Measurements from ENCODE around the gene CCDC89. TPM values are rescaled to one million over a fixed set of nuclear protein-coding genes. Genes with fewer than 3 reads are reported as not detected.

Gene CCDC89
- polyA plus RNA-seq, 4 donors: 0.52 to 0.55 TPM; not detected in 2

DNA sequence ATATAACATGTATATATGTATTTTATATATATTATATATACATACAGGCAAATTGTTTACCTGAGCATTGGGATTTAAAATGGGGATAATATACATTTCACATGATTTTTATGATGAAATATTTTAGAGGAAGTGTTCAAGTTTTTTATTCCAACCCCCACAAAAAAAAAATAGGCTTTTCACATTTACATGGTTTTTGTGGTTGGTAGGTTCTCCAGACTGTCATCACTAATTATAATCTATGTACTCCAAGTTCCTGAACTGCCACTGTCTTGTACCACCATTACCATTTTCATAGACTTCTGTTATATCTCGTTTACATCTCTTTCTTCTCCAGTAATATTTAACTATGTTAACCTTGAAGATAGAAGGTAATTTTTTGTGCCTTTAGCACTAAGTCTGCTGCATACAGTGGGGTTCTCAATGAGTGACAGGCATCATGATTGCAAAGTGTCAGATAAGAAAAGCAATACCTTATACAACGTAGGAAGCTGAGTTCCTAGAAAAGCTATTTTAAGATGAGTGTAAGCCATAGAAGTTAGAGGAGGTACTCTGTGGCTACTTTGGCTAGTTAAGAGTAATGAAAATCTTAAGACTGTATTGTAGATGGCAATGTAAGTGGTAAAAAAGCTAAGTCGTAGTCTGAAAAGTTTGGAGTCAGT, 33.1 kb downstream of the CCDC89 start:
- Histone ChIP-seq H3K9me3 (ENCODE audit: control insufficient read depth in 2 of 2, insufficient read depth in 1 of 2, low read depth in 1 of 2, low read length in 1 of 2) (no peaks in the 10 kb centered on the region), H3K4me3 (ENCODE audit: low read depth in 1 of 3, low read length in 3 of 3) (no peak overlapping the region), H3K27ac (ENCODE audit: low read depth in 1 of 3, low read length in 2 of 3) (no peak overlapping the region), H3K4me1 (ENCODE audit: control insufficient read depth in 3 of 3, insufficient read depth in 2 of 3, low read depth in 1 of 3, low read length in 2 of 3) (peaks cover 0 to 10% (median 2%) of the 10 kb centered on the region in 3 donors), H3K27me3 (ENCODE audit: control insufficient read depth in 3 of 3, insufficient read depth in 3 of 3, low read length in 3 of 3) (no peaks in the 10 kb centered on the region), H3K36me3 (ENCODE audit: control insufficient read depth in 3 of 3, insufficient read depth in 2 of 3, low read depth in 1 of 3, low read length in 3 of 3) (peaks cover 0 to 9% (median 3%) of the 10 kb centered on the region in 3 donors)
- DNase-seq: no peak
- FAIRE-seq: no peak
- 39 to 60% (median 46%) methylated on average over 3 of the region's 3 CpGs for WGBS, 3 donors

DNA sequence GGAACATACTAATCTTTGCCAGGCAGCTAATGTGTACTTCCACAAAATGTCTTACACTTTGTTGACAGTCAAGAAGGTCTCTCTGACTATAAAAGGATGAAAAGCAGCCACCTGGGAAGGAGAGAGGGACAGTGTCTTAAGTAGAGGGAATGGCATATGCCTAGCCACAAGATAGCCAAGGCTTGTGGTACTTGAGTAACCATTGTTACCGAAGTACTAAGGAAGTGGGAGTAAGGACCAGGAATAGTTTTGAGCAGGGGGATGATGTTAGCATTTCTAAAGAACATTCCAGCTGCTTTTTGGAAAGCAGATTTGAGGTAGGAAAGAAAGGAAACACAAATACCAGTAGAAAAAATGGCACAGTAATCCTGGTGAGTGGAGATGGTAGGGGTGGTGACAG, 34.9 kb downstream of the CCDC89 start:
- Histone ChIP-seq H3K4me3 (ENCODE audit: low read depth in 1 of 3, low read length in 3 of 3) (no peak overlapping the region), H3K27me3 (ENCODE audit: control insufficient read depth in 3 of 3, insufficient read depth in 3 of 3, low read length in 3 of 3) (no peaks in the 10 kb centered on the region), H3K9me3 (ENCODE audit: control insufficient read depth in 2 of 2, insufficient read depth in 1 of 2, low read depth in 1 of 2, low read length in 1 of 2) (no peaks in the 10 kb centered on the region), H3K4me1 (ENCODE audit: control insufficient read depth in 3 of 3, insufficient read depth in 2 of 3, low read depth in 1 of 3, low read length in 2 of 3) (peaks cover 0 to 17% (median 2%) of the 10 kb centered on the region in 3 donors), H3K27ac (ENCODE audit: low read depth in 1 of 3, low read length in 2 of 3) (no peak overlapping the region), H3K36me3 (ENCODE audit: control insufficient read depth in 3 of 3, insufficient read depth in 2 of 3, low read depth in 1 of 3, low read length in 3 of 3) (peaks cover 0 to 9% (median 0%) of the 10 kb centered on the region in 3 donors)
- DNase-seq (no peak), FAIRE-seq (no peak)
- WGBS, 3 donors: 83 to 94% (median 93%) methylated on average over 1 of the region's 1 CpG

DNA sequence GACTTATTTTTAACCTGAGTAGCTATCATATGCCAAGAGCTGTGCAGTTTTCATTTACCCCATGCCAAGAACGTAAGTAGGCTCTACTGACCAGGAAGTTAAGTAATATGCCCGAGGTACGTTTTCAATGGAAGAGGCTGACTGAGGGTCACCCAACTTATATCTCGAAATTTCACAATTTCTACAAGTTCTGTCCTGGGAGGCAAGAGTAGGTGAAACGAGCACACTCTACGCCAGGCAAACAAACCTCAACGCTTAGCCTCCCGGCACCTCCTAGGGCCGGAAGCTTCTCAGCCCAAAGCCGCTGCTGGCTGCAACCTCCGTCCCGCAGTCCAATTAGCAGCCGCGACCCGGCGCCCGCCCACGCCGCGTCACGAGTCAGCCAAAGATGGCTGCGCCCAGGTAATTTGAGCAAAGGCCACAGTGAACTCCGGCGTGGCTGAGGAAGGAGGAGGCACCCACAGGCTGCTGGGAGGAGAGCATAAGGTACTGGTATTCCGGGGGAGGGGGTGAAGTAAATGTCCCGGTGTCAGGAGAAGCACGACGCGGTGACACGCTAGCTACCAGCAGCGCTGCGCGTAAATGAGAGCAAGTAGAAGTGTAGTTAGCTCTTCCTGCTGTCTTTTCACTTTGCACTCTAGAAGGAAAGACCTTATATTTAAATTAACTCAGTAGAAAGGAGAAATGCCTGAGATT, 38.2 kb downstream of the CCDC89 start, which contains the start of gene TMEM126A:
Gene TMEM126A, plus strand, starts transcription at position 364 of the 696 bp plus-strand sequence. CDS start 2,289 bp downstream, outside the sequence.
- H3K4me1 ChIP-seq (ENCODE audit: control insufficient read depth in 3 of 3, insufficient read depth in 2 of 3, low read depth in 1 of 3, low read length in 2 of 3): peaks cover 0 to 42% (median 0%) of the 10 kb centered on the region in 3 donors
- H3K27me3 ChIP-seq (ENCODE audit: control insufficient read depth in 3 of 3, insufficient read depth in 3 of 3, low read length in 3 of 3): no peaks in the 10 kb centered on the region
- FAIRE-seq (no peak), DNase-seq (peak; percentile 94 to 97)
- WGBS, 3 donors: 0% methylated on average over 33 of the region's 33 CpGs
- H3K36me3 ChIP-seq (ENCODE audit: control insufficient read depth in 3 of 3, insufficient read depth in 2 of 3, low read depth in 1 of 3, low read length in 3 of 3): peaks cover 0 to 5% (median 0%) of the 10 kb centered on the region in 3 donors
- H3K27ac ChIP-seq (ENCODE audit: low read depth in 1 of 3, low read length in 2 of 3): peak within 1 kb of the TSS; percentile 79 to 92 (median 91)
- peak within 1 kb of the TSS; percentile 55 to 85 (median 68) for H3K4me3 ChIP-seq (ENCODE audit: low read depth in 1 of 3, low read length in 3 of 3)
- no peaks in the 10 kb centered on the region for H3K9me3 ChIP-seq (ENCODE audit: control insufficient read depth in 2 of 2, insufficient read depth in 1 of 2, low read depth in 1 of 2, low read length in 1 of 2)

- Histone ChIP-seq H3K27me3 (ENCODE audit: control insufficient read depth in 3 of 3, insufficient read depth in 3 of 3, low read length in 3 of 3) (no peaks in the 10 kb centered on the region), H3K4me3 (ENCODE audit: low read depth in 1 of 3, low read length in 3 of 3) (peak overlapping the region in 2 of 3 donors; percentile 68 to 85), H3K36me3 (ENCODE audit: control insufficient read depth in 3 of 3, insufficient read depth in 2 of 3, low read depth in 1 of 3, low read length in 3 of 3) (peaks cover 0 to 5% (median 0%) of the 10 kb centered on the region in 3 donors), H3K9me3 (ENCODE audit: control insufficient read depth in 2 of 2, insufficient read depth in 1 of 2, low read depth in 1 of 2, low read length in 1 of 2) (no peaks in the 10 kb centered on the region), H3K4me1 (ENCODE audit: control insufficient read depth in 3 of 3, insufficient read depth in 2 of 3, low read depth in 1 of 3, low read length in 2 of 3) (peaks cover 0 to 42% (median 0%) of the 10 kb centered on the region in 3 donors), H3K27ac (ENCODE audit: low read depth in 1 of 3, low read length in 2 of 3) (peak overlapping the region; percentile 79 to 92 (median 91))
- no peak for FAIRE-seq
- peak; percentile 62 to 81 for DNase-seq
- WGBS, 3 donors: 4 to 27% (median 13%) methylated on average over 2 of the region's 2 CpGs
These were observed 38.9 kb downstream of the CCDC89 start for GRCh38 chr11:85647078-85647477.

DNA sequence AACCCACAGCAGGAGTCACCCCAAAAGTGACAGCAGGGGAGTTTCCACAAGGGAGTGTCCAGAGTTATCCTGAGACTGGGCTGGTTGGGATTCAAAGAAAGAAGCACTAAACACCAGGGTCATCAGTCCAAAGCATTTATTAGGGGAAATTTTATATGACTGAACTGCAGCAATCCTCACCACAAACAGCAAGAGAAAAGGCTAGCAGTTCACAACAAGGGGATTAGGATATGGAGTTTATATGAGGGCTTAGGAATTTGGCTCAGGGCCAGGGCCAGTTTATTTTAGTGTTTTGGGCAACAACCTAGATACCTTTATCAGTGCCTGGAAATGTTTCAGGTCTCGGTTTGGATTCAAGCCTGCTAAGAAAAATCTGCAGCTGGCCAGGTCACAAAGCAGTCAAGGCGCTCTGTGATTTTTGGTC, 42.8 kb downstream of the CCDC89 start:
- Histone ChIP-seq H3K9me3 (ENCODE audit: control insufficient read depth in 2 of 2, insufficient read depth in 1 of 2, low read depth in 1 of 2, low read length in 1 of 2) (no peaks in the 10 kb centered on the region), H3K4me1 (ENCODE audit: control insufficient read depth in 3 of 3, insufficient read depth in 2 of 3, low read depth in 1 of 3, low read length in 2 of 3) (peaks cover 0 to 31% (median 0%) of the 10 kb centered on the region in 3 donors), H3K4me3 (ENCODE audit: low read depth in 1 of 3, low read length in 3 of 3) (no peak overlapping the region), H3K36me3 (ENCODE audit: control insufficient read depth in 3 of 3, insufficient read depth in 2 of 3, low read depth in 1 of 3, low read length in 3 of 3) (no peaks in the 10 kb centered on the region), H3K27me3 (ENCODE audit: control insufficient read depth in 3 of 3, insufficient read depth in 3 of 3, low read length in 3 of 3) (no peaks in the 10 kb centered on the region), H3K27ac (ENCODE audit: low read depth in 1 of 3, low read length in 2 of 3) (no peak overlapping the region)
- peak; percentile 56 to 59 for DNase-seq
- WGBS, 3 donors: 16 to 55% (median 31%) methylated on average over 2 of the region's 2 CpGs
- FAIRE-seq: no peak

GRCh38 chr11:85634747-85635146, 51.2 kb downstream of the CCDC89 start:
- H3K27me3 ChIP-seq (ENCODE audit: control insufficient read depth in 3 of 3, insufficient read depth in 3 of 3, low read length in 3 of 3): no peaks in the 10 kb centered on the region
- no peak for FAIRE-seq
- 11 to 40% (median 36%) methylated on average over 3 of the region's 3 CpGs for WGBS, 3 donors
- no peak overlapping the region for H3K27ac ChIP-seq (ENCODE audit: low read depth in 1 of 3, low read length in 2 of 3)
- peaks cover 0 to 9% (median 1%) of the 10 kb centered on the region in 3 donors for H3K36me3 ChIP-seq (ENCODE audit: control insufficient read depth in 3 of 3, insufficient read depth in 2 of 3, low read depth in 1 of 3, low read length in 3 of 3)
- no peak for DNase-seq
- peaks cover 0 to 3% (median 0%) of the 10 kb centered on the region in 3 donors for H3K4me1 ChIP-seq (ENCODE audit: control insufficient read depth in 3 of 3, insufficient read depth in 2 of 3, low read depth in 1 of 3, low read length in 2 of 3)
- no peak overlapping the region for H3K4me3 ChIP-seq (ENCODE audit: low read depth in 1 of 3, low read length in 3 of 3)
- H3K9me3 ChIP-seq (ENCODE audit: control insufficient read depth in 2 of 2, insufficient read depth in 1 of 2, low read depth in 1 of 2, low read length in 1 of 2): no peaks in the 10 kb centered on the region

Other genes starting within 250 kb of the CCDC89 start
- gene DLG2, start 58.9 kb downstream of the CCDC89 start, polyA plus RNA-seq: 1 to 10 TPM in 2 of 4 donors, under 1 TPM in 2; 0.22 to 1.6 (median 1.1) TPM
- gene TMEM126B, start 57.6 kb downstream of the CCDC89 start, polyA plus RNA-seq: 10 to 100 TPM; 64.3 to 89.2 (median 70.8) TPM
- 10 to 100 TPM; 40.0 to 59.4 (median 51.5) TPM for gene TMEM126A, start 38.2 kb downstream of the CCDC89 start, polyA plus RNA-seq
- gene CREBZF, start 21.1 kb downstream of the CCDC89 start, polyA plus RNA-seq: 10 to 100 TPM; 13.0 to 78.6 (median 17.7) TPM
- 10 to 100 TPM; 12.9 to 60.1 (median 16.0) TPM for gene SYTL2, start 124.9 kb upstream of the CCDC89 start, polyA plus RNA-seq
- under 1 TPM in 1 of 4 donors, not detected in 3; 0.10 TPM for gene CCDC83, start 169.2 kb upstream of the CCDC89 start, polyA plus RNA-seq